Motor neuron (in vitro differentiated cells): Measurements from ENCODE around the gene CTDSP2. TPM values are rescaled to one million over a fixed set of nuclear protein-coding genes. Genes with fewer than 3 reads are reported as not detected.
"Not testable (repeated sequence)": the region's sequence is repeated elsewhere in the genome, so short reads cannot be mapped to it uniquely, and the experiment has no call there.

Experiments used
- ATAC-seq, 8 experiments: fragments of 200-7000 bp; cut with Tn5 transposase; replicated peaks in 6 of 8; 2 replicates each; pipeline ENCODE4 v1.8.0; 2021; ENCODE audit warnings: mild to moderate bottlenecking in 8 of 8, moderate library complexity in 8 of 8
- H3K27ac ChIP-seq, 2 donors: fragments of 250-450 bp; sonication (Bioruptor Pico); 2 replicates each; pipeline ENCODE4 v1.9.0; 2021; ENCODE audit warnings: antibody characterized with exemption in 2 of 2, mild to moderate bottlenecking in 2 of 2, moderate library complexity in 1 of 2
- H3K4me1 ChIP-seq, 2 donors: fragments of 250-450 bp; sonication (Bioruptor Pico); replicated peaks in 1 of 2; 2 replicates each; pipeline ENCODE4 v1.6.1; 2021; ENCODE audit warnings: antibody characterized with exemption in 2 of 2, mild to moderate bottlenecking in 2 of 2, moderate library complexity in 1 of 2
- H3K4me3 ChIP-seq, 5 donors: fragments of 250-450 bp; sonication (Bioruptor Pico); 2 replicates each; pipeline ENCODE4 v1.9.0; 2021; ENCODE audit warnings: antibody characterized with exemption in 5 of 5, mild to moderate bottlenecking in 5 of 5, moderate library complexity in 4 of 5
- WGBS, 10 experiments: fragments of 450-650 bp; shearing (Covaris generic); methylation state at CpG; one replicate each; pipeline ENCODE4 v1.0.0; 2022; 5-methylcytosine and 5-hydroxymethylcytosine counted together
- in situ Hi-C, 9 experiments: fragments of 400-800 bp; cut with MboI; loops; one replicate each; pipeline ENCODE4 v1.15.0; 2021; ENCODE audit warnings: low sequenced_read_pairs in 9 of 9, low pct_unique_long_range_greater_than_20kb in 2 of 9; ENCODE audit not compliant: unreplicated experiment in 9 of 9
- total RNA-seq, 8 experiments: library from RNA; unstranded; fragments of 300-600 nt; gene quantifications; 2 replicates each; pipeline versions ENCODE4 v1.2.3 to v1.2.4, GENCODE V29; 2022

CTDSP2 gene
- total RNA-seq, 8 experiments from 2014 or later: 22.2 to 85.0 (median 36.1) TPM

- in situ Hi-C loops: no loop called here
- no peak overlapping the region for H3K4me3 ChIP-seq
- ATAC-seq: no peak
- H3K27ac ChIP-seq: no peak overlapping the region
- H3K4me1 ChIP-seq: peaks cover 10 to 13% of the 10 kb centered on the region in 2 donors
- 60 to 100% (median 85%) methylated on average over 1 to 4 of the region's 4 CpGs for WGBS, 10 experiments
Measured at GRCh38 chr12:57775563-57776246, 70.8 kb downstream of the CTDSP2 start.

- WGBS, 10 experiments: 0 to 100% (median 54%) methylated on average over 1 to 3 of the region's 3 CpGs; no CpG with 5 or more reads in 4 of the 10 experiments
Measured at GRCh38 chr12:57775044-57775443, 71.5 kb downstream of the CTDSP2 start.

GRCh38 chr12:57774634-57775033 is 71.9 kb downstream of the CTDSP2 start:
- in situ Hi-C loops, ATAC-seq: not testable (repeated sequence)
- 45 to 100% (median 81%) methylated on average over 1 to 6 of the region's 11 CpGs; no CpG with 5 or more reads in 1 of the 10 experiments for WGBS, 10 experiments

More at GRCh38 chr12:57775044-57775443, 71.5 kb downstream of the CTDSP2 start:
- H3K27ac ChIP-seq: no peak overlapping the region
- ATAC-seq: peak in 1 of 8 experiments; percentile 3
- H3K4me3 ChIP-seq: no peak overlapping the region
- peaks cover 10 to 13% of the 10 kb centered on the region in 2 donors for H3K4me1 ChIP-seq
- in situ Hi-C loops: no loop called here

GRCh38 chr12:57772429-57773322 is 73.9 kb downstream of the CTDSP2 start, which contains the start of gene EEF1AKMT3:
TSS of gene EEF1AKMT3 (plus strand) at chr12:57772614. CDS start at chr12:57772725, 111 bp downstream.
- WGBS, 10 experiments: 0 to 71% (median 8%) methylated on average over 1 to 11 of the region's 67 CpGs
- in situ Hi-C loops: no loop called here
- ATAC-seq: peak; percentile 41 to 64 (median 62)
- H3K27ac ChIP-seq: peak within 1 kb of the TSS; percentile 97 to 98
- H3K4me1 ChIP-seq: peaks cover 10 to 13% of the 10 kb centered on the region in 2 donors
- peak within 1 kb of the TSS; percentile 75 to 91 (median 80) for H3K4me3 ChIP-seq

More at GRCh38 chr12:57774634-57775033, 71.9 kb downstream of the CTDSP2 start:
- H3K27ac ChIP-seq, H3K4me3 ChIP-seq: not testable (repeated sequence)
- H3K4me1 ChIP-seq: peaks cover 10 to 13% of the 10 kb centered on the region in 2 donors

- 0% methylated on average over 3 to 8 of the region's 28 CpGs; no CpG with 5 or more reads in 8 of the 10 experiments for WGBS, 10 experiments
- peak within 1 kb of the TSS; percentile 97 to 98 for H3K27ac ChIP-seq
- ATAC-seq: peak; percentile 82 to 92 (median 91)
- peaks cover 11 to 13% of the 10 kb centered on the region in 2 donors for H3K4me1 ChIP-seq
- in situ Hi-C loops: no loop called here
- H3K4me3 ChIP-seq: peak within 1 kb of the TSS; percentile 75 to 91 (median 80)
Measured at GRCh38 chr12:57771873-57772428, 74.6 kb downstream of the CTDSP2 start, which contains the start of gene METTL1. TSS of gene METTL1 (minus strand) at chr12:57772105. CDS start at chr12:57772083, 22 bp downstream.

GRCh38 chr12:57771236-57771872 is 75.2 kb downstream of the CTDSP2 start:
- H3K4me1 ChIP-seq: peaks cover 17 to 19% of the 10 kb centered on the region in 2 donors
- WGBS, 10 experiments: 0 to 12% (median 1%) methylated on average over 1 to 11 of the region's 16 CpGs; no CpG with 5 or more reads in 6 of the 10 experiments
- peak overlapping the region; percentile 75 to 91 (median 80) for H3K4me3 ChIP-seq
- in situ Hi-C loops: no loop called here
- H3K27ac ChIP-seq: peak overlapping the region; percentile 97 to 98
- ATAC-seq: peak; percentile 62 to 75 (median 72)

- Histone ChIP-seq H3K4me3 (peak overlapping the region in 1 of 5 donors; percentile 78), H3K27ac (peak overlapping the region; percentile 97 to 98), H3K4me1 (peaks cover 19% of the 10 kb centered on the region in 2 donors)
- 40 to 100% (median 100%) methylated on average over 1 to 2 of the region's 4 CpGs; no CpG with 5 or more reads in 5 of the 10 experiments for WGBS, 10 experiments
- in situ Hi-C loops: no loop called here
- ATAC-seq: no peak
Measured at GRCh38 chr12:57770734-57771133, 75.8 kb downstream of the CTDSP2 start.

Other genes starting within 250 kb of the CTDSP2 start
- gene DTX3, start 241.9 kb downstream of the CTDSP2 start, total RNA-seq: 10 to 100 TPM in 7 of 8 experiments, 1 to 10 TPM in 1; 2.8 to 79.9 (median 62.7) TPM
- gene ARHGEF25, start 235.3 kb downstream of the CTDSP2 start, total RNA-seq: 10 to 100 TPM; 16.1 to 28.5 (median 17.9) TPM
- gene B4GALNT1, start 213.5 kb downstream of the CTDSP2 start, total RNA-seq: 10 to 100 TPM in 5 of 8 experiments, 1 to 10 TPM in 1, under 1 TPM in 2; 0.61 to 34.3 (median 19.4) TPM
- 100 to 1,000 TPM in 6 of 8 experiments, 10 to 100 TPM in 2; 94.0 to 297 (median 134) TPM for gene OS9, start 152.6 kb downstream of the CTDSP2 start, total RNA-seq
- gene AGAP2, start 108.0 kb downstream of the CTDSP2 start, total RNA-seq: 10 to 100 TPM in 4 of 8 experiments, 1 to 10 TPM in 2, under 1 TPM in 2; 0.31 to 13.8 (median 8.8) TPM
- 10 to 100 TPM; 19.8 to 38.6 (median 24.4) TPM for gene TSPAN31, start 101.7 kb downstream of the CTDSP2 start, total RNA-seq
- gene CDK4, start 94.4 kb downstream of the CTDSP2 start, total RNA-seq: 100 to 1,000 TPM in 4 of 8 experiments, 10 to 100 TPM in 4; 43.4 to 146 (median 95.5) TPM
- gene MARCHF9, start 91.6 kb downstream of the CTDSP2 start, total RNA-seq: 10 to 100 TPM in 7 of 8 experiments, 1 to 10 TPM in 1; 1.7 to 23.0 (median 17.0) TPM
- 1 to 10 TPM in 5 of 8 experiments, under 1 TPM in 3; 0.76 to 3.5 (median 1.6) TPM for gene CYP27B1, start 79.7 kb downstream of the CTDSP2 start, total RNA-seq
- gene METTL1, start 74.6 kb downstream of the CTDSP2 start, total RNA-seq: 10 to 100 TPM in 7 of 8 experiments, 1 to 10 TPM in 1; 8.6 to 33.2 (median 15.8) TPM
- gene EEF1AKMT3, start 74.1 kb downstream of the CTDSP2 start, total RNA-seq: 10 to 100 TPM in 3 of 8 experiments, 1 to 10 TPM in 5; 1.5 to 15.0 (median 6.6) TPM
- 10 to 100 TPM; 15.2 to 39.7 (median 24.3) TPM for gene TSFM, start 63.9 kb downstream of the CTDSP2 start, total RNA-seq
- gene AVIL, start 28.0 kb downstream of the CTDSP2 start, total RNA-seq: 10 to 100 TPM in 1 of 8 experiments, 1 to 10 TPM in 7; 2.2 to 15.2 (median 4.5) TPM
- 10 to 100 TPM in 1 of 8 experiments, 1 to 10 TPM in 7; 3.4 to 17.2 (median 6.2) TPM for gene ATP23, start 94.8 kb upstream of the CTDSP2 start, total RNA-seq